Calu3 (cell line): ENCODE measurements around the gene INF2. TPM values are rescaled to one million over a fixed set of nuclear protein-coding genes. Genes with fewer than 3 reads are reported as not detected.

Experiments used
- BruUV-seq: library from RNA; stranded (reverse); fragments of 400-500 nt; replicated peaks from 2 replicates; lab custom pipeline; 2021; lab: Mats Ljungman, UMichigan
- CTCF ChIA-PET: fragments of 300-600 bp; sonication (Branson Sonifier 250); formaldehyde crosslinking; loops from one replicate; lab custom pipeline; 2022; ENCODE audit warnings: antibody characterized with exemption; lab: Charles Lee
- DNase-seq: peaks from one replicate; pipeline ENCODE4 v3.0.0; 2022
- H3K27ac Mint-ChIP-seq: one replicate; pipeline ENCODE4 v1.8.0; 2022; ENCODE audit warnings: mixed read lengths; ENCODE audit not compliant: unreplicated experiment
- H3K27me3 Mint-ChIP-seq: one replicate; pipeline ENCODE4 v1.8.0; 2022; ENCODE audit warnings: mixed read lengths; ENCODE audit not compliant: unreplicated experiment
- H3K36me3 Mint-ChIP-seq: one replicate; pipeline ENCODE4 v1.8.0; 2022; ENCODE audit warnings: mild to moderate bottlenecking, moderate library complexity, mixed read lengths; ENCODE audit not compliant: insufficient read depth, unreplicated experiment
- H3K4me1 Mint-ChIP-seq: one replicate; pipeline ENCODE4 v1.8.0; 2022; ENCODE audit warnings: mild to moderate bottlenecking, low read depth, mixed read lengths; ENCODE audit not compliant: unreplicated experiment
- H3K4me3 Mint-ChIP-seq: one replicate; pipeline ENCODE4 v1.8.0; 2022; ENCODE audit warnings: mild to moderate bottlenecking, low read depth, moderate library complexity, mixed read lengths; ENCODE audit not compliant: unreplicated experiment
- H3K9me3 Mint-ChIP-seq: one replicate; pipeline ENCODE4 v1.8.0; 2022; ENCODE audit warnings: low read depth, mixed read lengths; ENCODE audit not compliant: unreplicated experiment
- CTCF ChIP-seq: fragments of 200-600 bp; IDR thresholded peaks from one replicate; pipeline ENCODE4 v1.8.0; 2022; ENCODE audit warnings: antibody characterized with exemption; ENCODE audit not compliant: unreplicated experiment
- intact Hi-C: fragments of 100-400 bp; cut with micrococcal nuclease; formaldehyde crosslinking; loops from one replicate; pipeline ENCODE4 v1.10.0; 2022; ENCODE audit not compliant: unreplicated experiment
- total RNA-seq: library from RNA; stranded (reverse); gene quantifications from 2 replicates; pipeline ENCODE4 v1.2.3, GENCODE V29; 2022

The INF2 gene
- total RNA-seq, 1 experiment from 2014 or later = 208 TPM

- CTCF ChIA-PET = no interaction called here
- BruUV-seq = no TSS peak
- intact Hi-C loops = no loop called here
Observed at GRCh38 chr14:104721505-104722431, 32.4 kb downstream of the INF2 start.

GRCh38 chr14:104722938-104723650 is 33.7 kb downstream of the INF2 start:
- intact Hi-C loops = no loop called here
- CTCF ChIA-PET = no interaction called here
- Mint-ChIP-seq H3K4me3 (peak overlapping the region; percentile 54), H3K9me3 (no peaks in the 10 kb centered on the region), H3K27ac (no peak overlapping the region), H3K36me3 (peaks cover 57% of the 10 kb centered on the region), H3K27me3 (peaks cover 18% of the 10 kb centered on the region), H3K4me1 (peaks cover 12% of the 10 kb centered on the region)
- no TSS peak for BruUV-seq
- TF ChIP-seq CTCF = no peak
- no peak for DNase-seq

More at GRCh38 chr14:104721505-104722431, 32.4 kb downstream of the INF2 start:
- Mint-ChIP-seq H3K9me3 (no peaks in the 10 kb centered on the region), H3K27me3 (peaks cover 4% of the 10 kb centered on the region), H3K4me3 (no peak overlapping the region), H3K36me3 (peaks cover 60% of the 10 kb centered on the region), H3K27ac (no peak overlapping the region), H3K4me1 (peaks cover under 1% of the 10 kb centered on the region)
- no peak for DNase-seq
- no peak for TF ChIP-seq CTCF

- Mint-ChIP-seq H3K4me3 (peak within 1 kb of the TSS; percentile 54), H3K27me3 (peaks cover 25% of the 10 kb centered on the region), H3K36me3 (peaks cover 56% of the 10 kb centered on the region), H3K9me3 (no peaks in the 10 kb centered on the region), H3K4me1 (peaks cover 12% of the 10 kb centered on the region), H3K27ac (peak within 1 kb of the TSS; percentile 83)
- intact Hi-C loops = no loop called here
- DNase-seq = peak; percentile 74
- CTCF ChIA-PET = interaction anchor here (0.6 to 1.7 kb wide), 2 partner anchors 58 to 1584 kb away, joined by 3 to 6 read pairs; no protein-coding TSS in a partner anchor
- BruUV-seq = no TSS peak
- TF ChIP-seq CTCF = peak; percentile 96
Observed at GRCh38 chr14:104723651-104724406, 34.4 kb downstream of the INF2 start, which contains the start of gene ADSS1. ADSS1 (plus strand) TSS chr14:104724229; CDS start chr14:104724271, 42 bp downstream.
